Measurements from ENCODE around the gene RAB3C. TPM values are rescaled to one million over a fixed set of nuclear protein-coding genes. Genes with fewer than 3 reads are reported as not detected.

RAB3C gene
- total RNA-seq, result not detected in 2 replicates

GRCh38 chr5:58582803-58583491 lies at the start of gene RAB3C:
TSS of gene RAB3C (plus strand) at chr5:58583075. CDS start at chr5:58583209, 134 bp downstream.

Other genes starting within 250 kb of the RAB3C start
- gene PLK2, start 123.0 kb upstream of the RAB3C start, total RNA-seq, result 352 and 508 TPM in 2 replicates
- gene GAPT, start 91.6 kb upstream of the RAB3C start, total RNA-seq, result not detected in 2 replicates

Measured in hair follicle dermal papilla cell (primary cell).